Nucleus accumbens (tissue), 56 donors: ENCODE measurements around the gene MBD3L2B.

ENCODE experiments used
- DNase-seq, 56 donors: peaks; one replicate each; lab custom pipeline; 2025; lab: John Stamatoyannopoulos, UW

Gene MBD3L2B

GRCh38 chr19:7018828-7019227 lies 2.4 kb downstream of the MBD3L2B start:
- DNase-seq, result no peak

DNA sequence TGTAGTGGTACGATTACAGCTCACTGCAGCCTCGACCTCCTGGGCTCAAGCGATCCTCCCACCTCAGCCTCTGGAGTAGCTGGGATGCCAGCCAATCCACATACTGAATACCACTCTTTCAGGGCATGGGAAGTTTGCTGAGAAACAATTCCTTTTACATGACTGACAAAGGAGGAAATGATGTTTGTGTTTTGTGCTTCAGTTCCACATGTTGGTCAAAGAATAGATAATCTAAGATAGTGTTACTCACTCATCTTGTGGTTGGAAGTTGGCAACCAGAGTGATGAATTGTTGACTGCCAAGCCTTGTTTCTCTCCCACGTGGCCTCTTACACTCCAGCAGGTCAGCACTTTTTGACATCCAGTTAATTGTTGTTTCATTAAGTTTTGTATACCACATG lies 7.6 kb downstream of the MBD3L2B start:
- DNase-seq, result no peak

- DNase-seq, result no peak
Observed at GRCh38 chr19:7010722-7011593, 10.3 kb downstream of the MBD3L2B start.

DNA sequence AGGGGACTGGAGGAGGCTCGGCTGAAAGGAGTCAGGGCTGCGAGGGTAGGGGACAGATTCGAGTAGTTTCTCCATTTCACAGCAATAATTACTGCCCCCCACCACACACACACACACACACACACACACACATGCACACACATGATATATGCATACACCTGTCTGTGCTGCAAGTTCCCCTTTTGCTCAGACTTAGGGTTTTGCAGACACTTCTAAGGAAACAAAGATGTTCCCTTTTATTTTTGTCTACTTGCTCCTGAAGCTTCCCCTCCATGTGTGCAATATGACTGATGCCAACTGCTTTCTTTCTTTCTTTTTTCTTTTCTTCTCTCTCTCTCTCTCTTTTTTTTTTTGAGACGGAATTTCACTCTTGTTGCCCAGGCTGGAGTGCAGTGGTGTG lies 13.4 kb downstream of the MBD3L2B start:
- DNase-seq, result no peak

GRCh38 chr19:7006135-7006704 lies 15.0 kb downstream of the MBD3L2B start:
- DNase-seq, result no peak

DNA sequence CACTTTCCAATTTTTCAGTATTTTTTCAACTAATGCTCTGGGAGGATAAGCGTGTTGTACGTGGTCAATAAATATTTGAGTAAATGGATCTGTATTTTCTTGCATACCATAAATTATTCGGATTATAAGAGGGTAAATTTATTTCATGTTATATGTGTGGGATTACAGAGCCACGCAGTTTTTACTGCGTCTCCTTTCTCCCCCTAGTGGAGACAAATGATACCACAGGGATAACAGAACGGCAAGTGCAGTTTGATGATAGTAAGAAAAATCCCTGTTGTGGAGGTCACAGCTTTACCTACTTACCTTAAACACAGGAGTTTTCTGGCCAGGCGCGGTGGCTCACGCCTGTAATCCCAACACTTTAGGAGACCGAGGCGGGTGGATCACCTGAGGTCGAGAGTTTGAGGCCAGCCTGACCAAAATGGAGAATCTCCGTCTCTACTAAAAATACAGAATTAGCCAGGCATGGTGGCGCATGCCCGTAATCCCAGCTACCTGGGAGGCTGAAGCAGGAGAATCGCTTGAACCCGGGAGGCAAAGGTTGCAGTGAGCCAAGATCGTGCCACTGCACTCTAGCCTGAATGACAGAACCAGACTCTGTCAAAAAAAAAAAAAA lies 16.8 kb downstream of the MBD3L2B start:
- DNase-seq, result no peak

GRCh38 chr19:7000816-7001215 lies 20.4 kb downstream of the MBD3L2B start:
- no peak for DNase-seq

GRCh38 chr19:7000333-7000732 lies 20.9 kb downstream of the MBD3L2B start:
- DNase-seq, result peak in 1 of 56 donors; percentile 7

DNA sequence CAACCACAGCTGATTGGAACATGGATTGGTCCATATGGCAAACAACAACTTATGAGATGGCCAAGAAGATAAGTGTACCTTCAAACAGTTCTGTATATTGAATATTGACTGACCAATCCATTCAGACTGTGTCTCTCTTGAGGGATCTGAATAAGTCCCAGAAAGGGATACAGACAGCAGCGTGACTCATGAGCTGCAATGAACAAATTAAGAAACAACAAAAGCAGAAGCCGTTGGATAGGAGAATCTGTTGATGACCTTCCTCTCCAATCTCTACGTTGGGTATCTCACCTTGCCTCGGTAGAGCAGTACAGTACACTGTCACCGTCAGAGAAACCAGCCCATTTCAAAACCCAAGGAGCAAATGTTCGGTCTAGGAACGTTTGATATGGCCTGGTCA lies 21.3 kb downstream of the MBD3L2B start:
- DNase-seq, result no peak

- DNase-seq, result no peak
Observed at GRCh38 chr19:6997679-6998445, 23.4 kb downstream of the MBD3L2B start.

DNA sequence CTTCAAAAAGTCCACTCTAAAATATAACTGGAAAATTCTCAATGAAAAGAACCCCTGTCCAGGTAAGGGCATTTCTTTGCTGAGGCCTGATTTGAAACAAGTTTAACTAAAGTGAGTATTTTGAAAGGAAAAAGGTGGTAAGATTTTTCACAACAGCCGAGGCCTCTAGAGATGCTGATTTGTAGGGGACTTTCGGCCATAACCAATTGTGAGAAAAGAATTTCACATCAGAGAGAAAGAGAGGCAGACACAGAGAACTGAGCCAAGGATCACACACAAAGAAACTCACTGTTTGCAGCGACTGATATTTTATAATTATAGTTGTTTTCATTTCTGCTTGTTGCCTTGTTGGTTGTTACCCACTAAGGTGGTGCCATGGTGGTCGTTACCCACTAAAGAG lies 24.4 kb downstream of the MBD3L2B start:
- DNase-seq, result no peak

DNA sequence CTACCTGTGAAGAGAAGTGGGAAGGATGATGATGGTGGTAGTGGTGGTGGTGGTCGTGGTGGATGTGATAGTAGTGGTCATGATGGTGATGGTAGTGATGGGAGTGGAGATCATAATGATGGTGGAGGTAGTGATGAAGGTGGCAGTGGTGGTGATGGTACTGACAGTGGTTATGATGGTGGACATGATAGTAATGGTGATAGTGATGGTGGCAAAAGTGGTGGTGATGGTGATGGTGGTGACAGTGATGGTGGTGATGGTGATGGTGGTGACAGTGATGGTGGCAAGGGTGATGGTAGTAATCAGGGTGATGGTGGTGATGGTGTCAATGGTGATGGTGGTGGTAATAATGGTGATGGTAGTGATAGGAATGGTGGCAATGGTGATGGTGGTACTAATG lies 26.2 kb downstream of the MBD3L2B start:
- no peak for DNase-seq

DNA sequence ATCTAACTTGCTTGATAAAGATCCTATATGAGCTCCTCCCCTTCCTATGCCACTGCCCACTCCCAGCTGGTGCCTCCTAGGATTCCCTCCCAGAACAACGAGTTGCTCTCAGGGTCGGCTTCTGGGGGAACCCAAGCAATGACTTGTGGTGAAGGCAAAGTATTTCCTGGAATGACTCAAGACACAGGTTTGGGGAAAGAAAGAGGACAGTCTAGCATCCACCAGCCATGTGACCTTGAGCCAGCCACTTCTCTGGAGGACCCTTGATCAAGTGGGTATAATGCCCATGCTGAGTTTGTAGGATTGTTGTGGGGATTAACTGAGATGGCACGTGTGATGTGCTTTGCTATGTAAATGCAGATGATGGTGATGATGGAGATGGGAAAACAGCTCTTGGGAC lies 33.0 kb downstream of the MBD3L2B start:
- no peak for DNase-seq

DNA sequence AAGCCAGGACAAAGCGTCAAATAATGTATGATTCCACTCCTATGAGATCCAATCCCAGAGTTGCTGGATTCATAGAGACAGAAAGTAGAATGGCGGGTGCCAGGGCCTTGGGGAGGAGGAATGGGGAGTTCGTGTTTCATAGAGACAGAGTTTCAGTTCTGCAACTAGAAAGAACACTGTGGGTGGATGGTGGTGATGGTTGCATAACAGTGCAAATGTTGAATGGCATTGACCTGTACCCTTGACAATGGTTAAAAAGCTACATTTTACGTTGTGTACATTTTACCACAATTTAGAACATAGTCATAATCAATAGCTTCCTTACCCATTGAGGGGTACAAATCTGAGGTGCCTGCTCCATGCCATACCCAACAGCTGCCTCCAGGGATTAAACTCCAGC lies 33.4 kb downstream of the MBD3L2B start:
- DNase-seq, result no peak

- no peak for DNase-seq
Observed at GRCh38 chr19:6983448-6983847, 37.8 kb downstream of the MBD3L2B start.

GRCh38 chr19:6979399-6979798 lies 41.8 kb downstream of the MBD3L2B start:
- no peak for DNase-seq

- no peak for DNase-seq
Observed at GRCh38 chr19:6976197-6976596, 45.0 kb downstream of the MBD3L2B start.

DNA sequence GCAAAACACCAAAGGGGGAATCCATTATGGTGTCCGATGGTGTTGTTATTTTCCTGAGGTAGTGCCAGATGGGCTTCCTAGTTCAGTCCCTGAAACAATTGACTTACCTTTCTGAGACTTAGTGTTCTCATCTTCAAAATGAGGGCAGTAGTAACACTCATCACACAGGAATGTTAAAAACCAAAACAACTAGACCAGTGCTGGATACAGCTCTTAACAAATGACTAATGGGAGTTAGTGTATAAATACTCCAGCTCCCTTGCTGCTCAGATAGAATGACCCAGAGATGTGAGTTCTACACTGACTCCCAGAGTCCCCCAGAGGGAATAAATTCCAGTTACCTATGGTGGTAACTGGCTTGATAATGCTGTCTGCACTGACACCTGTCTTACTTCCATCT lies 49.9 kb downstream of the MBD3L2B start:
- no peak for DNase-seq

- no peak for DNase-seq
Observed at GRCh38 chr19:6970443-6970842, 50.8 kb downstream of the MBD3L2B start.

DNA sequence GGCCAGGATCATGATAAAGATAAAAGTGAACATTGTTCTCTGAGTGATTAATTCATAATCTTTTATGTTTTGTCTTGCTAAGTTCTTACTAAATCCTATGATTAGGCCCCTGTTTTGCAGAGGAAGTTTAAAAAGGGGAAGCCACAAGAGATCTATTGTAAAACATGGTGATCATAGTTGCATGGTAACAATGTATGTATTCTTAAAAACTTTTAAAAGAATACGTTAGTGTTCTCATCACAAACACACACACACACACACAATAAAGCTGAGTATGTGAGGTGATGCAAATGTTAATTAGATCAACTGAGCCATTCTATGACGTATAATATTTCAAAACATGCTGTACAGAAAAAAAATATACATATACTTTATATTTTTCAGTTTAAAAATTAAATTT lies 51.2 kb downstream of the MBD3L2B start:
- no peak for DNase-seq

GRCh38 chr19:6969490-6969889 lies 51.7 kb downstream of the MBD3L2B start:
- DNase-seq, result no peak
